GM18873 (cell line): ENCODE measurements around the gene NXPH4.

Experiments
- ATAC-seq: cut with Tn5 transposase; IDR thresholded peaks from one replicate; pipeline ENCODE4 v1.9.1; 2021; ENCODE audit warnings: mild to moderate bottlenecking, moderate library complexity, moderate number of reproducible peaks; ENCODE audit not compliant: unreplicated experiment, low FRiP score

The NXPH4 gene

GRCh38 chr12:57182918-57183575 lies 33.5 kb upstream of the NXPH4 start:
- ATAC-seq, result peak; percentile 58

- ATAC-seq, result no peak
Observed at GRCh38 chr12:57183939-57184725, 32.5 kb upstream of the NXPH4 start.

DNA sequence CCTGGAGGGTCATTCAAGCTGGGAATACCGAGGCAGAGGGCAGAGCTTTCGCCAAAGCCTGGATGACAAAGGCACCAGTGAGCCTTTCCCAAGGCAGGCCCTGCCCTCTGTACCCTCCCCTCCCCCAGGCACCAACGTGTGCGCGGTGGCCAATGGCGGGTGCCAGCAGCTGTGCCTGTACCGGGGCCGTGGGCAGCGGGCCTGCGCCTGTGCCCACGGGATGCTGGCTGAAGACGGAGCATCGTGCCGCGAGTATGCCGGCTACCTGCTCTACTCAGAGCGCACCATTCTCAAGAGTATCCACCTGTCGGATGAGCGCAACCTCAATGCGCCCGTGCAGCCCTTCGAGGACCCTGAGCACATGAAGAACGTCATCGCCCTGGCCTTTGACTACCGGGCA lies 31.2 kb upstream of the NXPH4 start:
- ATAC-seq, result no peak

DNA sequence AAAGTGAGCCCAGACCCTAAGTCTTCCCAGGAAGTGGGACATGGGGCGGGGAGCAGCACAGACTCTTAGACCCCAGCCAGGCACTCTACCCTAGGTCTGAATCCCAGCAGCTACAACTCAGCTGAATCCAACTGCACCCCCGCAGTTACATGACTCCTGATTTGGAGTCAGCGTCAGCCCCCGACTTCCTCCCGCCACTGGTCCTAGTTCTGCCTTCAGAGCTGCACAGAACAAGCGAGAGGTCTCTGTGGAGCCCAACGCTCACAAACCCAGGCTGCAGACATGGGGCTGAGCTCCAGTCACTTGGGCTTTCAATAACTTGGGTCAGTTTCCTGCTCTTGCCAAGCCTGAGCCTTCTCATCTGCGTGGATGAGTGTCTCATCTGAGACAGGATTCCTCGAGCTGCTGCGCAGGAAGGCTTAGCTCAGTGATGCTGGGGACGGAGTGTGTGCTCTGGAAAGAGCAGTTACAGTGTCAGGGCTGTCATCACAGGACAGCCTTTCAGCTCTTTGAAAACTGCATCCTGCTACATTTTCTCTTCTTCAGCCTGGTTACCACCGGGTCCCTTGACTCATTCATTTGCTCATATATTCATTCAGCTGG lies 30.6 kb upstream of the NXPH4 start:
- no peak for ATAC-seq

DNA sequence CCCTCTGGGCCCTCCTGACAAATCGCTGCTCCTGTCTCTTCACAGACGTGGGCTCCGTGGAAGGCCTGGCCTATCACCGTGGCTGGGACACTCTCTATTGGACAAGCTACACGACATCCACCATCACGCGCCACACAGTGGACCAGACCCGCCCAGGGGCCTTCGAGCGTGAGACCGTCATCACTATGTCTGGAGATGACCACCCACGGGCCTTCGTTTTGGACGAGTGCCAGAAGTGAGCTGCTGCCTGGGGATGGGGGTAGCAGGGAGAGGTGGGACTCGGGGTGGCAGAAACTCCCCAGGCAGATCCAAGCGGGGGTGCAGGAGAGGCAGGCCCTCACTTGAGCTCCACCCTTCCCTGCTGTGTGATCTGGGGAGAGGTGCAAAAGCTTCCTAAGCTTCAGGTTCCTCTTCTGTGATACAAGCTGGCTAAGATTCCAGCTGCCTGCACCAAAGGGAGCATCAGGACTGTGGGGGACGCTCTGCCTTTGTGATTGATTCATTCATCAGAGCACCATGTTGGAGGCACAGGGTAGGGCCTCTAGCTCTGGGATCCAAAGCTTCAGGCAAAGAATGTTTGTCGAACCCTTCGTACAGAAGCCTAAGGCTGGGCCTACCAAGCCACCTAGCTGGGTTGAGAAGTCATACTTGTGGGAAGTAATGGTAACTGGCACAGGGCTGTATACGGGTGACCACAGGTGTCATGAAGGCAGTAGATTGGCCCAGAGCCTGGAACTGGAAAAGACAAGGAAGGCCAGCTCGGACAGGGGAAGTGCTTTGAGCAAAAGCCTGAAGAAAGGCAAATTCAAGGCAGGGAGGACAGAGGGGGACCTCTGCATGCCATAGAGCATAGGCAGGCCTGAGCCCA lies 29.1 kb upstream of the NXPH4 start:
- ATAC-seq, result no peak

DNA sequence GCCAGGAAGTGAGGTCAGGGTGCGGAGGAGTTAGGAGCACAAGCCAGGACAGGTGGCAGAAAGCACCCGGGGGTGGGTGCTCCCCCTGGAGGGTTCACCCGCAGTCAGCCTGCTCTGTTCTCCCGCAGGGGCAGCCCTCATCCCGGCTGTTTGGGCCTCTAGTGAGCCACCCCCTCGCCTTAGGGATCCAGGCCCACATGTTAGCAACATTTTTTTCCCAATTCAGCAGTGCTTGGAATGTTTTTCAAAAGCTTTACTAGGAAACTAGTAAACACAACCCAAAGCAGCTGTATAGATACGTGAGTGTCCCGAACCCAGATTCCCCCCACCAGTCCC lies 28.5 kb upstream of the NXPH4 start:
- ATAC-seq, result no peak

DNA sequence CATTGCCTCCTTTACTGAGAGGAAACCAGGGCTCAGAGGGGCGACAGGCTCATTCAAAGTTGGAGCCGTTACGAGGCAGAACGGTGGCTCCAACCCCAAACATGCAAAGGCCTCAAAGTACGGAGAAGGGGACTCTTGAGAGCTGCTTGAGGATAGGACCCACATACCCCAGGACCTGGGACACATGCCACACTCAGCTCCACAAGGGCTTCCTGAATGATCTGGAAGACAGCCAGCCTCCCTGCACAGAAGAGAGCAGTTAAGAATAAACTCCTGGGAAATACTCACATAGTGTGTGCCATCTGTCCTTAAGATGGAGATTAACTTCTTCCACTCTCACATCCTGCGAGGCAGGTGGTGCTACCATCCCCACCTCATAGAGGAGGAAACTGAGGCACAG lies 26.6 kb upstream of the NXPH4 start:
- no peak for ATAC-seq

GRCh38 chr12:57190821-57191220 lies 25.8 kb upstream of the NXPH4 start:
- no peak for ATAC-seq

GRCh38 chr12:57191410-57191809 lies 25.2 kb upstream of the NXPH4 start:
- no peak for ATAC-seq

DNA sequence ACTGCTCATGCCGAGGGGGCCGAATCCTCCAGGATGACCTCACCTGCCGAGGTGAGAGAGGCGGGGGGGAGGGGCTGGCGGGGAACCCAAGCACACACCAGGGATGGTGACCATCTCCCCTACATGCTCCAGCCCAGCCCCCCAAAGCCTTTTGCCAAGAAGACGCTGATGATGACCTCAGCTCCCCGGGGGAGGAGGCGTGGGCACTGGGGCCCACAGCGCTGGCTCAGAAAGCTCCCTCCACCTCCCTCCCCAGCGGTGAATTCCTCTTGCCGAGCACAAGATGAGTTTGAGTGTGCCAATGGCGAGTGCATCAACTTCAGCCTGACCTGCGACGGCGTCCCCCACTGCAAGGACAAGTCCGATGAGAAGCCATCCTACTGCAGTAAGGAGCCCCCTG lies 23.7 kb upstream of the NXPH4 start:
- ATAC-seq, result no peak

GRCh38 chr12:57193706-57194245 lies 22.8 kb upstream of the NXPH4 start:
- no peak for ATAC-seq

GRCh38 chr12:57194253-57194652 lies 22.3 kb upstream of the NXPH4 start:
- no peak for ATAC-seq

DNA sequence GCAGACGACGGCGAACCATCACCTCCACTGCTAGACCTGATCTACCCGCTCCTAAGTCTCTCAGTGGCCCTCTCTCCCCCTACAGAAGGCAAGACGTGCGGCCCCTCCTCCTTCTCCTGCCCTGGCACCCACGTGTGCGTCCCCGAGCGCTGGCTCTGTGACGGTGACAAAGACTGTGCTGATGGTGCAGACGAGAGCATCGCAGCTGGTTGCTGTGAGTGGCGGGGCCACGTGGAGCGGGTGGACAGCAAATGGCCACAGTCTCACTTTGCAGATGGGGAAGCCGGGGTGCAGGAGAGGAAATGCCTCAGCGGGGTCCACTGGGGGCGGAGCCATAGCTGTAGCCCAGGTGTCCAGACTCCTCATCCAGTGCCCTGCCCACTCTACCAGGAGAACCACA lies 21.4 kb upstream of the NXPH4 start:
- ATAC-seq, result no peak

- no peak for ATAC-seq
Observed at GRCh38 chr12:57195611-57196371, 20.8 kb upstream of the NXPH4 start.

- ATAC-seq, result no peak
Observed at GRCh38 chr12:57196439-57196838, 20.2 kb upstream of the NXPH4 start.

DNA sequence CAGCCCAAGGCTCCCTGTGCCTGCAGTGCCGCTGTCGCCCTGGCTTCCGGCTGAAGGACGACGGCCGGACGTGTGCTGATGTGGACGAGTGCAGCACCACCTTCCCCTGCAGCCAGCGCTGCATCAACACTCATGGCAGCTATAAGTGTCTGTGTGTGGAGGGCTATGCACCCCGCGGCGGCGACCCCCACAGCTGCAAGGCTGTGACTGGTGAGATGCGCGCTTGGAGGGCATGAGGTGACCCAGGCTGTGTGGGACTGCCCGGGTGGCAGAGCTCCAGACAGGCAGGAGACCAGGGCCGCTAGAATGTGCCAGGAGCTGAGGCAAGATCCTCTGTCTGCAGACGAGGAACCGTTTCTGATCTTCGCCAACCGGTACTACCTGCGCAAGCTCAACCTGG lies 19.6 kb upstream of the NXPH4 start:
- no peak for ATAC-seq

DNA sequence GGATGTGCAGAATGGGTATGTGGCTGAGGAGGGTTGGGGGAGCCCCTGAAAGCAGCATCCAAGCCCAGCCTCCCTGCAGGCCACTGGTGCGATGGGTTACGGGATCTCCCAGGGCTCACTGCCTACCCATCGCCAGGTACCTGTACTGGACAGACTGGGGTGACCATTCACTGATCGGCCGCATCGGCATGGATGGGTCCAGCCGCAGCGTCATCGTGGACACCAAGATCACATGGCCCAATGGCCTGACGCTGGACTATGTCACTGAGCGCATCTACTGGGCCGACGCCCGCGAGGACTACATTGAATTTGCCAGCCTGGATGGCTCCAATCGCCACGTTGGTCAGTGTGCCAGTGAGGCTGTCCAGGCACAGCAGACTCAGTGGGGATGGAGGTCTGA lies 18.3 kb upstream of the NXPH4 start:
- no peak for ATAC-seq

GRCh38 chr12:57199191-57199590 lies 17.4 kb upstream of the NXPH4 start:
- ATAC-seq, result no peak

GRCh38 chr12:57200497-57200896 lies 16.1 kb upstream of the NXPH4 start:
- no peak for ATAC-seq

DNA sequence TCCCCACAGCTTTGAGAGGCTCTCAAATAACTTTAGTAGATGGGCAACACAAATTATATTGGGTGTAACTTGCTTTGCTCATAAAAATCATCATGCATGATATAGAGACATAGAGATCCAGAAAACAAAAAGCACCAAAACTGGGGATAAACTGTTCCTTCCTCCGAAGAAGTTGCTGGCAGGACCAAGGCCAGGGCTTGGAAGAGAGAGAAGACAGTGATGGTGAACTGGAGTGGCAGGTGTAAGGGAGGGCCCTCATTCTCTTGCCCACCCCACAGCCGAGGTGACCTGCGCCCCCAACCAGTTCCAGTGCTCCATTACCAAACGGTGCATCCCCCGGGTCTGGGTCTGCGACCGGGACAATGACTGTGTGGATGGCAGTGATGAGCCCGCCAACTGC lies 15.4 kb upstream of the NXPH4 start:
- no peak for ATAC-seq
